Endothelial cell of umbilical vein (primary cell): ENCODE data around the gene ZNF814. TPM values are rescaled to one million over a fixed set of nuclear protein-coding genes. Genes with fewer than 3 reads are reported as not detected.
"Not testable (repeated sequence)": the region's sequence is repeated elsewhere in the genome, so short reads cannot be mapped to it uniquely, and the experiment has no call there.

ENCODE experiments used
- BruUV-seq: library from RNA; stranded (reverse); fragments of 400-500 nt; replicated peaks from 2 replicates; lab custom pipeline; 2021; lab: Mats Ljungman, UMichigan
- CTCF ChIA-PET: fragments of 300-600, 350-600 bp; sonication (Branson Sonifier 250); formaldehyde crosslinking; loops from one replicate; lab custom pipeline; 2021; ENCODE audit warnings: antibody characterized with exemption, inconsistent platforms; lab: Charles Lee
- POLR2A ChIA-PET: fragments of 300-600, 350-600 bp; sonication (Branson Sonifier 250); formaldehyde crosslinking; loops from one replicate; lab custom pipeline; 2021; ENCODE audit warnings: antibody characterized with exemption, inconsistent platforms; lab: Charles Lee
- DNase-seq: peaks from one replicate; pipeline ENCODE4 v3.0.0-alpha.2; 2011; ENCODE audit warnings: low read depth, low spot score
- FAIRE-seq: peaks from 2 replicates; lab custom pipeline; 2011; peaks lifted over from hg19 to GRCh38; lab: Jason Lieb, UNC
- H2AFZ ChIP-seq: 2 replicates; pipeline ENCODE4 v1.6.0; 2012; ENCODE audit warnings: low read depth, low read length, control low read depth, inconsistent platforms
- H3K27ac ChIP-seq: 2 replicates; pipeline ENCODE4 v1.5.1; 2011; ENCODE audit warnings: low read depth, mild to moderate bottlenecking, control low read depth, low read length, moderate library complexity; ENCODE audit not compliant: insufficient read depth
- H3K27me3 ChIP-seq, 2 experiments: 2 replicates each; pipeline versions ENCODE4 v1.6.0 to v1.6.1; 2011; ENCODE audit warnings: low read length in 2 of 2, mixed read lengths in 1 of 2; ENCODE audit not compliant: control insufficient read depth in 2 of 2, insufficient read depth in 2 of 2
- H3K36me3 ChIP-seq, 2 experiments: 2 replicates in 1 of 2; 3 replicates in 1 of 2; pipeline ENCODE4 v1.5.1; 2011; ENCODE audit warnings: low read length in 2 of 2, mild to moderate bottlenecking in 1 of 2, moderate library complexity in 1 of 2; ENCODE audit not compliant: control insufficient read depth in 2 of 2, insufficient read depth in 2 of 2; ENCODE audit errors: extremely low read depth in 1 of 2
- H3K4me1 ChIP-seq: 3 replicates; pipeline ENCODE4 v1.5.1; 2011; ENCODE audit warnings: mild to moderate bottlenecking, low read length; ENCODE audit not compliant: control insufficient read depth, insufficient read depth; ENCODE audit errors: extremely low read depth
- H3K4me2 ChIP-seq: 2 replicates; pipeline ENCODE4 v1.6.1; 2011; ENCODE audit warnings: low read length, control low read depth, mixed read lengths; ENCODE audit not compliant: insufficient read depth
- H3K4me3 ChIP-seq, 3 experiments: fragments of 200-600 bp in 1 of 3; sonication (generic), shearing (Covaris generic) in 1 of 3; replicated peaks in 1 of 3; 2 replicates each; pipeline ENCODE4 v1.5.1; 2011 to 2016; ENCODE audit warnings: control low read depth in 3 of 3, low read length in 3 of 3, mild to moderate bottlenecking in 2 of 3, inconsistent platforms in 1 of 3, low read depth in 1 of 3, moderate library complexity in 1 of 3; ENCODE audit not compliant: insufficient read depth in 1 of 3
- H3K79me2 ChIP-seq: 2 replicates; pipeline ENCODE4 v1.6.0; 2012; ENCODE audit warnings: low read length, inconsistent platforms; ENCODE audit not compliant: control insufficient read depth, insufficient read depth
- H3K9ac ChIP-seq: replicated peaks from 2 replicates; pipeline ENCODE3; 2011; ENCODE audit warnings: low read length, control low read depth; ENCODE audit not compliant: insufficient read depth; ENCODE audit errors: extremely low read depth
- H3K9me1 ChIP-seq: replicated peaks from 3 replicates; pipeline ENCODE4 v1.6.0; 2011; ENCODE audit warnings: mild to moderate bottlenecking, low read length; ENCODE audit not compliant: control insufficient read depth, insufficient read depth; ENCODE audit errors: extremely low read depth
- H3K9me3 ChIP-seq: replicated peaks from 2 replicates; pipeline ENCODE4 v1.5.1; 2012; ENCODE audit warnings: low read length, inconsistent platforms; ENCODE audit not compliant: control insufficient read depth, insufficient read depth
- H4K20me1 ChIP-seq: replicated peaks from 2 replicates; pipeline ENCODE3; 2011; ENCODE audit warnings: mild to moderate bottlenecking, low read length; ENCODE audit not compliant: control insufficient read depth, insufficient read depth; ENCODE audit errors: extremely low read depth
- EZH2 ChIP-seq: IDR thresholded peaks from 2 replicates; pipeline ENCODE4 v1.6.1; 2012; ENCODE audit warnings: borderline replicate concordance, low read depth, mild to moderate bottlenecking, moderate library complexity, low read length, inconsistent platforms; ENCODE audit not compliant: severe bottlenecking
- FOS ChIP-seq: IDR thresholded peaks from 2 replicates; pipeline ENCODE4 v1.6.1; 2011; ENCODE audit warnings: mild to moderate bottlenecking, low read length, moderate library complexity, borderline replicate concordance; ENCODE audit not compliant: insufficient read depth
- GATA2 ChIP-seq: IDR thresholded peaks from 2 replicates; pipeline ENCODE4 v1.7.0; 2011; ENCODE audit warnings: low read depth, mild to moderate bottlenecking, moderate library complexity, mixed read lengths, low read length; ENCODE audit not compliant: insufficient read length, insufficient read depth
- POLR2A ChIP-seq: IDR thresholded peaks from 2 replicates; pipeline ENCODE4 v1.6.1; 2012; ENCODE audit warnings: low read depth, mild to moderate bottlenecking, control low read depth, low read length
- dilution Hi-C: fragments of 300-500 bp; cut with MboI; formaldehyde crosslinking; loops from one replicate; pipeline ENCODE4 v1.15.0; 2019; ENCODE audit warnings: low sequenced_read_pairs; ENCODE audit not compliant: extremely low pct_ligation_motif_present
- intact Hi-C: fragments of 100-400 bp; cut with micrococcal nuclease; formaldehyde crosslinking; loops from one replicate; pipeline ENCODE4 v1.10.0; 2022
- polyA plus RNA-seq, 4 experiments: library from polyadenylated mRNA; depleted of rRNA in 3 of 4; stranded (reverse) in 3 of 4; unstranded in 1 of 4; fragments of >200 nt; gene quantifications; 2 replicates each; pipeline versions ENCODE4 v1.2.1 to v1.2.3, GENCODE V29; 2011 to 2012; ENCODE audit warnings: missing spikeins in 1 of 4
- total RNA-seq: library from RNA; stranded (reverse); gene quantifications from 2 replicates; pipeline ENCODE4 v1.2.3, GENCODE V29; 2021
- TF ChIP-seq, protein P1 (sequence below): IDR thresholded peaks from 2 replicates; pipeline ENCODE4 v1.6.1; 2011; ENCODE audit not compliant: insufficient read depth, insufficient read length

ZNF814 gene
- total and polyA plus RNA-seq, 2 donors (not counting 3 experiments of a cell fraction or from before 2014, with no cell fraction given), result 5.7 to 7.9 TPM

DNA sequence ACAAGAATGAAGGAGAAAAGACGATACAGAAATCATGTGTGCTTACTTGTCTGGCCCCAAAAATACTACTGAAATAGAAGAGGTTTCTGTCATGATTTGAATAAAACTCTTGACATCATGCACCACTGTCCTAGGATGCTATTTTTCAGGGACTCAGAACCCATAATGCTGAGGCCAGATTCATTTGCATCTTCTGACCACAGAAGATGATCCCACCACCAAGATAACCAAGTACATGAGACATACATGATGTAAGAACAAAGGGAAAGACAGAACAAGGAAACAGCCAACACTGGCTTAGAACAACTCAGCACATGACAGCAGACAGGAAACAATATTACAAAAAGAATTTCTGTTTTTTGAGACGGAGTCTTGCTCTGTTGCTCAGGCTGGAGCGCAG lies 76.6 kb downstream of the ZNF814 start:
- peaks cover 6 to 10% of the 10 kb centered on the region in 2 experiments for H3K36me3 ChIP-seq
- H2AFZ ChIP-seq, result no peak overlapping the region
- BruUV-seq, result no TSS peak
- FAIRE-seq (no peak), DNase-seq (no peak)
- POLR2A ChIA-PET, result no interaction called here
- H4K20me1 ChIP-seq, result no peaks in the 10 kb centered on the region
- no peaks in the 10 kb centered on the region for H3K9me1 ChIP-seq
- no peak overlapping the region for H3K4me2 ChIP-seq
- no peak overlapping the region for H3K4me3 ChIP-seq
- H3K27ac ChIP-seq, result no peak overlapping the region
- peaks cover 2% of the 10 kb centered on the region for H3K4me1 ChIP-seq
- H3K9ac ChIP-seq, result no peak overlapping the region
- TF ChIP-seq GATA2 (no peak), POLR2A (no peak), EZH2 (no peak), FOS (no peak)
- TF ChIP-seq, protein P1, sequence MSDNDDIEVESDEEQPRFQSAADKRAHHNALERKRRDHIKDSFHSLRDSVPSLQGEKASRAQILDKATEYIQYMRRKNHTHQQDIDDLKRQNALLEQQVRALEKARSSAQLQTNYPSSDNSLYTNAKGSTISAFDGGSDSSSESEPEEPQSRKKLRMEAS, result no peak
- CTCF ChIA-PET, result no interaction called here
- peaks cover 5% of the 10 kb centered on the region for H3K79me2 ChIP-seq
- dilution Hi-C loops, result no loop called here
- no peaks in the 10 kb centered on the region for H3K27me3 ChIP-seq
- H3K9me3 ChIP-seq, result no peaks in the 10 kb centered on the region
- intact Hi-C loops, result no loop called here

DNA sequence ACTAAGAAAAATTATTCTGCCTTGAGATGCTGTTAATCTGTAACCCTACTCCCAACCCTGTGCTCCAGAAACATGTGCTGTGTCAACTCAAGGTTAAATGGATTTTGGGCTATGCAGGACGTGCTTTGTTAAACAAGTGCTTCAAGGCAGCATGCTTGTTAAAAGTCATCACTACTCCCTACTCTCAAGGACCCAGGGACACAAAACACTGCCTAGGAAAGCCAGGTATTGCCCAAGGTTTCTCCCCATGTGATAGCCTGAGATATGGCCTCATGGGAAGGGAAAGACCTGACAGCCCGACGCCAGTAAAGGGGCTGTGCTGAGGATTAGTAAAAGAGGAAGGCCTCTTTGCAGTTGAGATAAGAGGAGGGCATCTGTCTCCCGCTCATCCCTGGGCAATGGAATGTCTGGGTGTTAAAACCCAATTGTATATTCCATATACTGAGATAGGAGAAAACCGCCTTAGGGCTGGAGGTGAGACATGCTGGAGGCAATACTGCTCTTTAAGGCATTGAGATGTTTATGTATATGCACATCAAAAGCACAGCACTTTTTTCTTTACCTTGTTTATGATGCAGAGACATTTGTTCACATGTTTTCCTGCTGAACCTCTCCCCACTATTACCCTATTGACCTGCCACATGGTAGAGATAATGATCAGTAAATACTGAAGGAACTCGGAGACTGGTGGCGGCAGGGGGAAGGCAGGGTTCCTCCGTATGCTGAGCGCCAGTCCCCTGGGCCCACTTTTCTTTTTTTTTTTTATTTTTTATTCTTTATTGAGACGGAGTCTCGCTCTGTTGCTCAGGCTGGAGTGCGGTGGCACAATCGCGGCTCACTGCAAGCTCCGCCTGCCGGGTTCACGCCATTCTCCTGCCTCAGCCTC lies 78.2 kb downstream of the ZNF814 start:
- H3K36me3 ChIP-seq, dilution Hi-C loops, H3K4me3 ChIP-seq, H4K20me1 ChIP-seq, H3K4me2 ChIP-seq, H3K9me1 ChIP-seq, BruUV-seq, H3K9me3 ChIP-seq, H3K27ac ChIP-seq, FAIRE-seq, POLR2A ChIA-PET, H3K4me1 ChIP-seq, H3K27me3 ChIP-seq, intact Hi-C loops, H2AFZ ChIP-seq, CTCF ChIA-PET, H3K9ac ChIP-seq, H3K79me2 ChIP-seq, DNase-seq: not testable (repeated sequence)
